Measurements from ENCODE around the gene SMIM28.

Gene SMIM28

GRCh38 chr6:138336221-138336620 is 41.5 kb upstream of the SMIM28 start:
- H3K36me3 ChIP-seq (ENCODE audit: low read length): no peaks in the 10 kb centered on the region
- no peak overlapping the region for H3K4me2 ChIP-seq (ENCODE audit: low read depth, low read length, poor library complexity, severe bottlenecking)
- no peak overlapping the region for H3K9ac ChIP-seq (ENCODE audit: low read length)

GRCh38 chr6:138337076-138337475 is 40.6 kb upstream of the SMIM28 start:
- no peaks in the 10 kb centered on the region for H3K9me3 ChIP-seq (ENCODE audit: insufficient read depth, low read length)
- H3K27ac ChIP-seq (ENCODE audit: low read depth, low read length): no peak overlapping the region
- TF ChIP-seq CTCF (IDR thresholded peaks at IDR 0.05; ENCODE audit: insufficient read depth, low read length, poor library complexity, severe bottlenecking) (no peak), EZH2phosphoT487 (conservative IDR thresholded peaks at IDR 0.05; ENCODE audit: low read length) (no peak)
- H3K27me3 ChIP-seq (ENCODE audit: low read length): no peaks in the 10 kb centered on the region
- H4K20me1 ChIP-seq (ENCODE audit: low read depth, low read length): no peaks in the 10 kb centered on the region
- H3K9ac ChIP-seq (ENCODE audit: low read length): no peak overlapping the region
- H3F3A ChIP-seq (ENCODE audit: insufficient read depth): no peaks in the 10 kb centered on the region
- H3K36me3 ChIP-seq (ENCODE audit: low read length): no peaks in the 10 kb centered on the region
- no peak overlapping the region for H3K4me3 ChIP-seq (ENCODE audit: insufficient read depth, low read length, poor library complexity, severe bottlenecking)
- H3K4me2 ChIP-seq (ENCODE audit: low read depth, low read length, poor library complexity, severe bottlenecking): no peak overlapping the region
- H3K9me2 ChIP-seq (replicated peaks; ENCODE audit: insufficient read depth, low read length): no peaks in the 10 kb centered on the region
- H2AFZ ChIP-seq (ENCODE audit: low read depth, low read length, severe bottlenecking): no peak overlapping the region
- H3K79me2 ChIP-seq (ENCODE audit: insufficient read depth, low read length): no peaks in the 10 kb centered on the region

More at GRCh38 chr6:138336221-138336620, 41.5 kb upstream of the SMIM28 start:
- Histone ChIP-seq H3K27me3 (ENCODE audit: low read length) (no peaks in the 10 kb centered on the region), H3F3A (ENCODE audit: insufficient read depth) (no peaks in the 10 kb centered on the region), H3K9me3 (ENCODE audit: insufficient read depth, low read length) (no peaks in the 10 kb centered on the region), H3K27ac (ENCODE audit: low read depth, low read length) (no peak overlapping the region), H4K20me1 (ENCODE audit: low read depth, low read length) (no peaks in the 10 kb centered on the region), H3K79me2 (ENCODE audit: insufficient read depth, low read length) (no peaks in the 10 kb centered on the region), H3K4me3 (ENCODE audit: insufficient read depth, low read length, poor library complexity, severe bottlenecking) (no peak overlapping the region), H3K9me2 (replicated peaks; ENCODE audit: insufficient read depth, low read length) (no peaks in the 10 kb centered on the region), H2AFZ (ENCODE audit: low read depth, low read length, severe bottlenecking) (no peak overlapping the region)
- TF ChIP-seq EZH2phosphoT487 (conservative IDR thresholded peaks at IDR 0.05; ENCODE audit: low read length): no peak
- no peak for TF ChIP-seq CTCF (IDR thresholded peaks at IDR 0.05; ENCODE audit: insufficient read depth, low read length, poor library complexity, severe bottlenecking)

- H3K9me2 ChIP-seq (replicated peaks; ENCODE audit: insufficient read depth, low read length): no peaks in the 10 kb centered on the region
- no peak overlapping the region for H3K4me2 ChIP-seq (ENCODE audit: low read depth, low read length, poor library complexity, severe bottlenecking)
- no peaks in the 10 kb centered on the region for H4K20me1 ChIP-seq (ENCODE audit: low read depth, low read length)
- no peak overlapping the region for H3K4me3 ChIP-seq (ENCODE audit: insufficient read depth, low read length, poor library complexity, severe bottlenecking)
- no peaks in the 10 kb centered on the region for H3K36me3 ChIP-seq (ENCODE audit: low read length)
- H3K9me3 ChIP-seq (ENCODE audit: insufficient read depth, low read length): no peaks in the 10 kb centered on the region
- no peak overlapping the region for H3K9ac ChIP-seq (ENCODE audit: low read length)
- H3K27ac ChIP-seq (ENCODE audit: low read depth, low read length): no peak overlapping the region
- no peaks in the 10 kb centered on the region for H3K27me3 ChIP-seq (ENCODE audit: low read length)
- no peak for TF ChIP-seq EZH2phosphoT487 (conservative IDR thresholded peaks at IDR 0.05; ENCODE audit: low read length)
- no peak for TF ChIP-seq CTCF (IDR thresholded peaks at IDR 0.05; ENCODE audit: insufficient read depth, low read length, poor library complexity, severe bottlenecking)
- no peak overlapping the region for H2AFZ ChIP-seq (ENCODE audit: low read depth, low read length, severe bottlenecking)
- no peaks in the 10 kb centered on the region for H3F3A ChIP-seq (ENCODE audit: insufficient read depth)
- H3K79me2 ChIP-seq (ENCODE audit: insufficient read depth, low read length): no peaks in the 10 kb centered on the region
These were observed 38.7 kb upstream of the SMIM28 start for GRCh38 chr6:138339024-138339423.

All from SU-DHL-6 (cell line).